GM19240 (cell line): ENCODE measurements around the gene PCDHA12.
"Not testable (repeated sequence)": the region's sequence is repeated elsewhere in the genome, so short reads cannot be mapped to it uniquely, and the experiment has no call there.

Source experiments
- DNase-seq: peaks from one replicate; pipeline ENCODE4 v3.0.0; 2011; ENCODE audit warnings: low spot score; ENCODE audit not compliant: insufficient read length

The PCDHA12 gene

GRCh38 chr5:140857177-140857986 lies 17.7 kb upstream of the PCDHA12 start:
- DNase-seq: no peak

- no peak for DNase-seq
Measured at GRCh38 chr5:140857987-140858240, 17.2 kb upstream of the PCDHA12 start.

DNA sequence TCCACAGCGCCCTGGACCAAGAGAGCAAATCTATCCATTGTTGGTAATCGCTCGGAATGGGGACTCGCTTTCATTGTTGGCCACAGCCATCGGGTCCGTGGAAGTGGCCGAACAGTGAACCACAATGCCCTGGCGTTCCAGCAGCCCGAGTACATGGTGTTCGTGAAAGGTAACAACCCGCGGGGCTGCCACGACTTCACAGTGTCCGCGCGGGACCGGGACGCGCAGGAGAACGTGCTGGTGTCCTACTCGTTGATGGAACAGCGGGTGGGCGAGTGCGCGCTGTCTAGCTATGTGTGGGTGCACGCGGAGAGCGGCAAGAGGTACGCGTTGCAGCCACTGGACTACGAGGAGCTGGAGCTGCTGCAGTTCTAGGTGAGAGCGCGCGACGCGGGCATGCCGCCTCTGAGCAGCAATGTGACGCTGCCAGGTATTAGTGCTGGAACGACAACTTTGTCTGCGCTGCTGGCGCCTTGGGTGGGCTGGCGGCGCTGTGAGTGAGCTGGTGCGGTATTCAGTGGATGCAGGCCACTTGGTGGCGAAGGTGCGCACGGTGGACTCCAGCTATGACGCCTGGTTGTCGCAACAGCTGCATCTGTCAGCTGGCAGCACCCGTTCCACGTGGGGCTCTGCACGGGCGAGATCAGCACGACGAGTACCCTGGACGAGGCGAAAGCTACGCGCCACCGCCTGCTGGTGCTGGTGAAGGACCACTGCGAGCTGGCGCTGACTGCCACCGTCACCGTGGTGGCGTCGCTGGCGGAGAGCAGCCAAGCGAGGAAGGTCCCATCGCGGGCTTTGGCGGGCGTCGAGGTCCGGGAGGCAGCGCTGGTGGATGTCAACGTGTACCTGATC lies 12.4 kb upstream of the PCDHA12 start:
- DNase-seq: no peak

GRCh38 chr5:140868721-140869554 lies 6.2 kb upstream of the PCDHA12 start, which contains the start of gene PCDHA11:
Gene PCDHA11, plus strand, starts transcription at chr5:140868957. Its CDS starts 147 bp downstream, at chr5:140869104.
- no peak for DNase-seq

DNA sequence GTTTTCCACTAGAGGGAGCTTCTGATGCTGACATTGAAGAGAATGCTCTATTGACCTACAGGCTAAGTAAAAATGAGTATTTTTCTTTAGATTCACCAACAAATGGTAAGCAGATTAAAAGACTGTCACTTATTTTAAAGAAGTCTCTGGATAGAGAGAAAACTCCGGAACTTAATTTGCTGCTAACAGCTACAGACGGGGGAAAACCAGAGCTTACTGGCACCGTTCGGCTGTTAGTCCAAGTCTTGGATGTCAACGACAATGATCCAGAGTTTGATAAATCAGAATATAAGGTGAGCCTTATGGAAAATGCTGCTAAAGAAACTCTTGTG lies 5.6 kb upstream of the PCDHA12 start:
- no peak for DNase-seq

DNA sequence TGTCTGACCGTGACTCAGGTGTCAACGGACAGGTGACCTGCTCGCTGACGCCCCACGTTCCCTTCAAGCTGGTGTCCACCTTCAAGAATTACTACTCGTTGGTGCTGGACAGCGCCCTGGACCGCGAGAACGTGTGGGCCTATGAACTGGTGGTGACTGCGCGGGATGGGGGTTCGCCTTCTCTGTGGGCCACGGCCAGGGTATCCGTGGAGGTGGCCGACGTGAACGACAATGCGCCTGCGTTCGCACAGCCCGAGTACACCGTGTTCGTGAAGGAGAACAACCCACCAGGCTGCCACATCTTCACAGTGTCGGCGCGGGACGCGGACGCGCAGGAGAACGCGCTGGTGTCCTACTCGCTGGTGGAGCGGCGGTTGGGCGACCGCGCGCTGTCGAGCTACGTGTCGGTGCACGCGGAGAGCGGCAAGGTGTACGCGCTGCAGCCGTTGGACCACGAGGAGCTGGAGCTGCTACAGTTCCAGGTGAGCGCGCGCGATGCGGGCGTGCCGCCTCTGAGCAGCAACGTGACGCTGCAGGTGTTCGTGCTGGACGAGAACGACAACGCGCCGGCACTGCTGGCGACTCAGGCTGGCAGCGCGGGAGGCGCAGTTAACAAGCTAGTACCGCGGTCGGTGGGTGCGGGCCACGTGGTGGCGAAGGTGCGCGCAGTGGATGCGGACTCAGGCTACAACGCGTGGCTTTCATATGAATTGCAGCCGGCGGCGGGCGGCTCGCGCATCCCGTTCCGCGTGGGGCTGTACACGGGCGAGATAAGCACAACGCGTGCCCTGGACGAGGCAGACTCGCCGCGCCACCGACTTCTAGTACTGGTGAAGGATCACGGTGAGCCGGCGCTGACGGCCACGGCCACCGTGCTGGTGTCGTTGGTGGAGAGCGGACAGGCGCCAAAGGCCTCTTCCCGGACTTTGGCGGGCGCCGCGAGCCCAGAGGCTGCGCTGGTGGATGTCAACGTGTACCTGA lies 4.6 kb upstream of the PCDHA12 start:
- no peak for DNase-seq

DNA sequence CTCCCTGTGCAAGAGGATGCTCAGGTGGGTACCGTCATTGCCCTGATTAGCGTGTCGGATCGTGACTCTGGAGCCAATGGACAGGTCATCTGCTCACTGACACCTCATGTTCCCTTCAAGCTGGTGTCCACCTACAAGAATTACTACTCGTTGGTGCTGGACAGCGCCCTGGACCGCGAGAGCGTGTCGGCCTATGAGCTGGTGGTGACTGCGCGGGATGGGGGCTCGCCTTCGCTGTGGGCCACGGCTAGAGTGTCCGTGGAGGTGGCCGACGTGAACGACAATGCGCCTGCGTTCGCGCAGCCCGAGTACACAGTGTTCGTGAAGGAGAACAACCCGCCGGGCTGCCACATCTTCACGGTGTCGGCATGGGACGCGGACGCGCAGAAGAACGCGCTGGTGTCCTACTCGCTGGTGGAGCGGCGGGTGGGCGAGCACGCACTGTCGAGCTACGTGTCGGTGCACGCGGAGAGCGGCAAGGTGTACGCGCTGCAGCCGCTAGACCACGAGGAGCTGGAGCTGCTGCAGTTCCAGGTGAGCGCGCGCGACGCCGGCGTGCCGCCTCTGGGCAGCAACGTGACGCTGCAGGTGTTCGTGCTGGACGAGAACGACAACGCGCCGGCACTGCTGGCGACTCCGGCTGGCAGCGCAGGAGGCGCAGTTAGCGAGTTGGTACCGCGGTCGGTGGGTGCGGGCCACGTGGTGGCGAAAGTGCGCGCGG lies 1.6 kb downstream of the PCDHA12 start:
- not testable (repeated sequence) for DNase-seq

- DNase-seq: no peak
Measured at GRCh38 chr5:140877262-140877581, 2.1 kb downstream of the PCDHA12 start.

- no peak for DNase-seq
Measured at GRCh38 chr5:140881889-140882590, 6.9 kb downstream of the PCDHA12 start, which contains the start of gene PCDHA13. Gene PCDHA13, plus strand, starts transcription at chr5:140882124. Its CDS starts 145 bp downstream, at chr5:140882269.

GRCh38 chr5:140882591-140882899 lies 7.4 kb downstream of the PCDHA12 start:
- no peak for DNase-seq

- DNase-seq: no peak
Measured at GRCh38 chr5:140883373-140883772, 8.3 kb downstream of the PCDHA12 start.

- no peak for DNase-seq
Measured at GRCh38 chr5:140883927-140884697, 9.0 kb downstream of the PCDHA12 start.

- DNase-seq: no peak
Measured at GRCh38 chr5:140916325-140916724, 41.2 kb downstream of the PCDHA12 start.

DNA sequence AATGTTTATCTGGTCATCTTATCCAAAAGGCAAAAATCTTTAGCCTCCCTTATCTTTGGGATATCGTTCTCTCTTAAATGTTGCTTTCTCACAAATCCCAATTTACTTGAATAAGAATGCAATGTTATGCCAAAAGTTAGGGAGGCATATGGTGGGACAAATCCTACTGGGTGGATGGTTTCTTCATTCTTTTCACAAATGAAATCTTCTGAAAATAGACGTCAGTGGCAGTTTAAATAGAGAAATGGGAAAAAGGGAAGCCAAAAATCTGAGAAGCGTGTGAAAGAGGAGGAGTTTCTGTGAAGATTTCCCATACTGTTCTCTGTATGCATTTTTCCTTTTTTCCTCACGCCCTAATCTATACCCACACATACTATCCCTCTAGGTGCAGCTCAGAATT lies 48.5 kb downstream of the PCDHA12 start:
- no peak for DNase-seq

DNA sequence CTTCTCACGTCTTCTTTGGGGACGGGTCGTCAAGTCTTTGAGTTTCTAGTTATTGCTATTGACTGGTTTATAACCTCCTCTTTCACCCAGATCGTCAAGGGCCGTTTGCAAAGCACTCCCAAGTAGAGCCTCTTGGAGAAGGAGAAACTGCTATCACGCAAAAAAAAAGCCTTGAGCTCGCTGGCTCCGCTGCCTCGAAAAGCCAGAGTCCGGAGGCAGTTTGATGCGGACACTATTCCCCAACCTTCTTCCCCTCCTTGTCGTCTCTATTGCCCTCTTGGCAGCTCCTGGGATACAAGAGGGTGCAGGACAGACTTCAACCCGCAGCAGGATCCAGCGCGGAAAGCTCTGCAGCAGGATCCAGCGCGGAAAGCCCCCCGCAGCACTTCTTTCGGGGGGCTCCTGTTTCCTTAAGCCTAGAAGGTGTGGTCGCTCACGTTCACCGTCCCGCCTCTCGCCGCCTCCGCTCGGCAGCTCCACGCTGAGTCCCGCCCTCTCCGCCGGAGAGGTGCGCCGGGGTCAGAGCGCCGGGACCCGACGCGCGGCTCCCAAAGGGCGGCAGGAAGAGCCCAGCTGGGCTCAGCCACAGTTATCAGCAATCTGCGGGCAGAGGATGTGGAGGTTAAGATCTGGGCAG lies 50.8 kb downstream of the PCDHA12 start, which contains the start of gene PCDHAC1:
TSS of gene PCDHAC1 (plus strand) at position 494 of the 637 bp plus-strand sequence. CDS start 594 bp downstream, outside the sequence.
- DNase-seq: no peak

GRCh38 chr5:140926443-140927227 lies 51.5 kb downstream of the PCDHA12 start:
- DNase-seq: no peak

DNA sequence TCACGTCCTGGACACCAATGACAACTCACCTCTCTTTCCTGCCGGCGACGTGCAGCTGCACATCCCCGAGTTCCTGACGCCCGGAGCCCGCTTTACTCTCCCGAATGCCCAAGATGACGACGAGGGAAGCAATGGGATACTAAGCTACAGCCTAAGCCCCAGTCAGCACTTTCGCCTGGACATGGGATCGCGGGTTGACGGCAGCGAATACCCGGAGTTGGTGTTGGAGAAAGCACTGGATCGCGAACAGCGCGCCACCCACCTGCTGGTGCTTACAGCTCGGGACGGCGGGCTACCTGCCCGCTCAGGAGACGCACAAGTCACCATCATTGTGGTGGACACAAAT lies 52.1 kb downstream of the PCDHA12 start:
- DNase-seq: no peak
